ENCODE measurements around the gene GALNT2.

The GALNT2 gene

GRCh38 chr1:230146709-230147108 is 79.7 kb downstream of the GALNT2 start:
- DNase-seq (ENCODE audit: low read depth) = no peak

- no peak for DNase-seq (ENCODE audit: low read depth)
These were observed 80.5 kb downstream of the GALNT2 start for GRCh38 chr1:230147253-230148125.

GRCh38 chr1:230148126-230148652 is 81.2 kb downstream of the GALNT2 start:
- no peak for DNase-seq (ENCODE audit: low read depth)

GRCh38 chr1:230148768-230149469 is 81.9 kb downstream of the GALNT2 start:
- DNase-seq (ENCODE audit: low read depth) = no peak

- no peak for DNase-seq (ENCODE audit: low read depth)
These were observed 82.9 kb downstream of the GALNT2 start for GRCh38 chr1:230149751-230150584.

GRCh38 chr1:230150615-230151014 is 83.6 kb downstream of the GALNT2 start:
- no peak for DNase-seq (ENCODE audit: low read depth)

- no peak for DNase-seq (ENCODE audit: low read depth)
These were observed 85.0 kb downstream of the GALNT2 start for GRCh38 chr1:230151924-230152468.

GRCh38 chr1:230152999-230153398 is 86.0 kb downstream of the GALNT2 start:
- DNase-seq (ENCODE audit: low read depth) = no peak

GRCh38 chr1:230153641-230154296 is 86.7 kb downstream of the GALNT2 start:
- no peak for DNase-seq (ENCODE audit: low read depth)

- no peak for DNase-seq (ENCODE audit: low read depth)
These were observed 88.0 kb downstream of the GALNT2 start for GRCh38 chr1:230155021-230155420.

GRCh38 chr1:230156068-230156467 is 89.0 kb downstream of the GALNT2 start:
- no peak for DNase-seq (ENCODE audit: low read depth)

GRCh38 chr1:230156536-230156935 is 89.5 kb downstream of the GALNT2 start:
- DNase-seq (ENCODE audit: low read depth) = no peak

- no peak for DNase-seq (ENCODE audit: low read depth)
These were observed 90.7 kb downstream of the GALNT2 start for GRCh38 chr1:230157420-230158390.

- DNase-seq (ENCODE audit: low read depth) = no peak
These were observed 91.6 kb downstream of the GALNT2 start for GRCh38 chr1:230158415-230159291.

- DNase-seq (ENCODE audit: low read depth) = no peak
These were observed 92.5 kb downstream of the GALNT2 start for GRCh38 chr1:230159580-230159979.

GRCh38 chr1:230160957-230161771 is 94.1 kb downstream of the GALNT2 start:
- DNase-seq (ENCODE audit: low read depth) = no peak

- peak; percentile 63 for DNase-seq (ENCODE audit: low read depth)
These were observed 96.2 kb downstream of the GALNT2 start for GRCh38 chr1:230163205-230163604.

- DNase-seq (ENCODE audit: low read depth) = no peak
These were observed 96.7 kb downstream of the GALNT2 start for GRCh38 chr1:230163719-230164118.
